NCI-H187 (cell line): ENCODE measurements around the gene LYSET.
"Not testable (repeated sequence)": the region's sequence is repeated elsewhere in the genome, so short reads cannot be mapped to it uniquely, and the experiment has no call there.

ENCODE experiments used
- DNase-seq, 2 experiments: peaks; one replicate each; lab custom pipeline; 2025; lab: John Stamatoyannopoulos, UW

Gene LYSET

GRCh38 chr14:93228550-93228949 lies 43.4 kb downstream of the LYSET start:
- no peak for DNase-seq

GRCh38 chr14:93230539-93230938 lies 45.4 kb downstream of the LYSET start:
- no peak for DNase-seq

- DNase-seq: no peak
Observed at GRCh38 chr14:93231129-93231979, 46.2 kb downstream of the LYSET start.

- no peak for DNase-seq
Observed at GRCh38 chr14:93232159-93232558, 47.0 kb downstream of the LYSET start.

GRCh38 chr14:93233078-93233477 lies 48.0 kb downstream of the LYSET start:
- not testable (repeated sequence) for DNase-seq

GRCh38 chr14:93234798-93235197 lies 49.7 kb downstream of the LYSET start:
- no peak for DNase-seq
